ENCODE results near the gene AVPR2. TPM values are rescaled to one million over a fixed set of nuclear protein-coding genes. Genes with fewer than 3 reads are reported as not detected.

The AVPR2 gene
- total RNA-seq, 1 experiment from 2014 or later, result not detected

DNA sequence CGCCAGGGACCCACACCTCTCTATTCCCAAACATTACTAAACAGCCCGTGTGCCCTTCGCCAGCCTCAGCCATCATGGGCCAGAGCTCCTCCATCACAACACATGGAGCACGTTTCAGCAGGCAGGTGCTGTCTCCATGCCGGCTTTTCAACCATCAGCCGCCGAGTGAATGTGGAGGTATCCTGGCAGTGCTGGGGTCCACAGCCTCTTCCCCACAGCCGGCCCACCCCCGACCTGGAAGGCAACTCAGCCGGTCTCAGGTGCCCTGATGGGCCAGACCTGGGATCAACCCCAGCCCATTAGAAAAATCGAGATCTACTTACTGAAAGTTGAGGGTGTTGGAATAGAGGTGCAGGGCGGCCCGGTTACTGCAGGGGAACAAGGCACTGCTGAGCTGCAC is 27.3 kb downstream of the AVPR2 start:
- POLR2A ChIA-PET, result no interaction called here

More for the DNA sequence above, 27.3 kb downstream of the AVPR2 start:
- TF ChIP-seq JUND (IDR thresholded peaks at IDR 0.05) (no peak), SP1 (IDR thresholded peaks at IDR 0.05; ENCODE audit: low read depth) (no peak), SRF (IDR thresholded peaks at IDR 0.05; ENCODE audit: low read depth) (no peak), EZH2phosphoT487 (IDR thresholded peaks at IDR 0.05; ENCODE audit: borderline replicate concordance) (no peak), EGR1 (IDR thresholded peaks at IDR 0.05; ENCODE audit: low read depth) (no peak), ELF1 (IDR thresholded peaks at IDR 0.05; ENCODE audit: borderline replicate concordance, low read depth) (no peak), CEBPB (IDR thresholded peaks at IDR 0.05; ENCODE audit: low read depth) (no peak), FOSL1 (IDR thresholded peaks at IDR 0.05; ENCODE audit: low read depth) (no peak), EZH2 (IDR thresholded peaks at IDR 0.05) (no peak), CBX3 (IDR thresholded peaks at IDR 0.05; ENCODE audit: low read depth) (no peak)
- TF ChIP-seq, protein P1, sequence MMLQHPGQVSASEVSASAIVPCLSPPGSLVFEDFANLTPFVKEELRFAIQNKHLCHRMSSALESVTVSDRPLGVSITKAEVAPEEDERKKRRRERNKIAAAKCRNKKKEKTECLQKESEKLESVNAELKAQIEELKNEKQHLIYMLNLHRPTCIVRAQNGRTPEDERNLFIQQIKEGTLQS (IDR thresholded peaks at IDR 0.05), result no peak
- TF ChIP-seq, protein P2, sequence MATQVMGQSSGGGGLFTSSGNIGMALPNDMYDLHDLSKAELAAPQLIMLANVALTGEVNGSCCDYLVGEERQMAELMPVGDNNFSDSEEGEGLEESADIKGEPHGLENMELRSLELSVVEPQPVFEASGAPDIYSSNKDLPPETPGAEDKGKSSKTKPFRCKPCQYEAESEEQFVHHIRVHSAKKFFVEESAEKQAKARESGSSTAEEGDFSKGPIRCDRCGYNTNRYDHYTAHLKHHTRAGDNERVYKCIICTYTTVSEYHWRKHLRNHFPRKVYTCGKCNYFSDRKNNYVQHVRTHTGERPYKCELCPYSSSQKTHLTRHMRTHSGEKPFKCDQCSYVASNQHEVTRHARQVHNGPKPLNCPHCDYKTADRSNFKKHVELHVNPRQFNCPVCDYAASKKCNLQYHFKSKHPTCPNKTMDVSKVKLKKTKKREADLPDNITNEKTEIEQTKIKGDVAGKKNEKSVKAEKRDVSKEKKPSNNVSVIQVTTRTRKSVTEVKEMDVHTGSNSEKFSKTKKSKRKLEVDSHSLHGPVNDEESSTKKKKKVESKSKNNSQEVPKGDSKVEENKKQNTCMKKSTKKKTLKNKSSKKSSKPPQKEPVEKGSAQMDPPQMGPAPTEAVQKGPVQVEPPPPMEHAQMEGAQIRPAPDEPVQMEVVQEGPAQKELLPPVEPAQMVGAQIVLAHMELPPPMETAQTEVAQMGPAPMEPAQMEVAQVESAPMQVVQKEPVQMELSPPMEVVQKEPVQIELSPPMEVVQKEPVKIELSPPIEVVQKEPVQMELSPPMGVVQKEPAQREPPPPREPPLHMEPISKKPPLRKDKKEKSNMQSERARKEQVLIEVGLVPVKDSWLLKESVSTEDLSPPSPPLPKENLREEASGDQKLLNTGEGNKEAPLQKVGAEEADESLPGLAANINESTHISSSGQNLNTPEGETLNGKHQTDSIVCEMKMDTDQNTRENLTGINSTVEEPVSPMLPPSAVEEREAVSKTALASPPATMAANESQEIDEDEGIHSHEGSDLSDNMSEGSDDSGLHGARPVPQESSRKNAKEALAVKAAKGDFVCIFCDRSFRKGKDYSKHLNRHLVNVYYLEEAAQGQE (IDR thresholded peaks at IDR 0.05; ENCODE audit: low read depth), result no peak
- TF ChIP-seq, protein P3, sequence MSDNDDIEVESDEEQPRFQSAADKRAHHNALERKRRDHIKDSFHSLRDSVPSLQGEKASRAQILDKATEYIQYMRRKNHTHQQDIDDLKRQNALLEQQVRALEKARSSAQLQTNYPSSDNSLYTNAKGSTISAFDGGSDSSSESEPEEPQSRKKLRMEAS (IDR thresholded peaks at IDR 0.05), result no peak
- Histone ChIP-seq H3K9ac (ENCODE audit: low read length) (no peak overlapping the region), H2AFZ (ENCODE audit: low read depth, low read length, poor library complexity, severe bottlenecking) (no peak overlapping the region), H3K27me3 (ENCODE audit: insufficient read depth, low read length) (no peaks in the 10 kb centered on the region), H3K9me2 (ENCODE audit: insufficient read depth) (no peaks in the 10 kb centered on the region), H3K4me2 (ENCODE audit: low read length) (no peak overlapping the region), H3K4me3 (replicated peaks in 1 of 2; ENCODE audit: low read depth in 1 of 2, low read length in 2 of 2) (no peak overlapping the region), H4K20me1 (ENCODE audit: insufficient read depth) (no peaks in the 10 kb centered on the region), H3K9me3 (ENCODE audit: control insufficient read depth in 1 of 2, insufficient read depth in 1 of 2, low read depth in 1 of 2, low read length in 2 of 2) (no peaks in the 10 kb centered on the region), H3K27ac (ENCODE audit: low read depth, low read length) (no peak overlapping the region), H3K36me3 (ENCODE audit: control insufficient read depth in 1 of 2, insufficient read depth in 2 of 2, low read length in 2 of 2) (peaks cover 0 to 5% of the 10 kb centered on the region in 2 experiments; a peak in 2 of 4 replicates), H3K4me1 (ENCODE audit: control insufficient read depth in 1 of 2, insufficient read depth in 2 of 2, low read length in 2 of 2) (peaks cover 16 to 32% of the 10 kb centered on the region in 2 experiments), H3K79me2 (ENCODE audit: insufficient read depth, low read length) (peaks cover 30% of the 10 kb centered on the region)
- ChIA-PET RAD21 (ENCODE audit: low non-redundant PET in 1 of 2, low total read pairs in 2 of 2, uncharacterized antibody in 2 of 2, unreplicated experiment in 2 of 2) (no interaction called here), CTCF (no interaction called here)
- BruUV-seq (replicated peaks), result no TSS peak
- DNase-seq (ENCODE audit: low read depth, low spot score) (no peak), ATAC-seq (no peak)
- intact Hi-C loops (cut with micrococcal nuclease), result no loop called here

Measured in HCT116 (cell line).